Adrenal gland (tissue), 5 donors: ENCODE results near the gene OGFOD2.

Experiments
- CTCF ChIP-seq, 6 experiments: fragments of 450-650 bp in 4 of 6; fragments of 200-600 bp in 2 of 6; sonication (generic) in 1 of 6; IDR thresholded peaks; 1 replicate in 5 of 6; 2 replicates in 1 of 6; pipeline versions ENCODE4 v1.5.1 to v1.8.0; 2016 to 2021; ENCODE audit warnings: antibody characterized with exemption in 6 of 6, mild to moderate bottlenecking in 2 of 6, moderate library complexity in 1 of 6
- POLR2A ChIP-seq, 2 donors: fragments of 450-650 bp; IDR thresholded peaks; one replicate each; pipeline ENCODE4 v1.6.1; 2017; ENCODE audit warnings: antibody characterized with exemption in 2 of 2, mild to moderate bottlenecking in 2 of 2, moderate library complexity in 1 of 2
- donor health status: DM: no; HTN: no; CAD: no.

DNA sequence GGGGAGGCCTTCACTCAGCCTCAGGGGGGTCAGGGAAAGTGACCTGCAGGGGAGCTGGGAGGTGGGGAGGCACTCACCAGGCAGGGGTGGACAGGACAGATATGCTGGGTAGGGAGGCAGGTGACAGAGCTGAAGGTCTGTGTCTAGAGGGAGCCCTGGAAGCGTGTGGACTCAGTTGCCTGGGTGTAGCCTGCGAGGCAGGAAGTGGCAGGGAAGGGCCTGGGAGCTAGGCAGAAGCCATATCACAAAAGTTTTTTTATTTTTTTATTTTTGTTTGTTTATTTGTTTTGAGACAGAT, 44.7 kb downstream of the OGFOD2 start:
- TF ChIP-seq CTCF (IDR thresholded peaks at IDR 0.05) (no peak), POLR2A (IDR thresholded peaks at IDR 0.05) (no peak)
